ENCODE results near the gene UBE2D3.

- TF ChIP-seq POLR2AphosphoS5 (IDR thresholded peaks at IDR 0.05) (no peak), CTCF (IDR thresholded peaks at IDR 0.05) (no peak), EP300 (IDR thresholded peaks at IDR 0.05; ENCODE audit: low read depth) (no peak)
These were observed 5.3 kb upstream of the UBE2D3 start for GRCh38 chr4:102832667-102833066.
